ENCODE results near the gene CD74. TPM values are rescaled to one million over a fixed set of nuclear protein-coding genes. Genes with fewer than 3 reads are reported as not detected.

CD74 gene
- total RNA-seq, 4 donors from 2014 or later: 91.0 to 1,037 (median 261) TPM

DNA sequence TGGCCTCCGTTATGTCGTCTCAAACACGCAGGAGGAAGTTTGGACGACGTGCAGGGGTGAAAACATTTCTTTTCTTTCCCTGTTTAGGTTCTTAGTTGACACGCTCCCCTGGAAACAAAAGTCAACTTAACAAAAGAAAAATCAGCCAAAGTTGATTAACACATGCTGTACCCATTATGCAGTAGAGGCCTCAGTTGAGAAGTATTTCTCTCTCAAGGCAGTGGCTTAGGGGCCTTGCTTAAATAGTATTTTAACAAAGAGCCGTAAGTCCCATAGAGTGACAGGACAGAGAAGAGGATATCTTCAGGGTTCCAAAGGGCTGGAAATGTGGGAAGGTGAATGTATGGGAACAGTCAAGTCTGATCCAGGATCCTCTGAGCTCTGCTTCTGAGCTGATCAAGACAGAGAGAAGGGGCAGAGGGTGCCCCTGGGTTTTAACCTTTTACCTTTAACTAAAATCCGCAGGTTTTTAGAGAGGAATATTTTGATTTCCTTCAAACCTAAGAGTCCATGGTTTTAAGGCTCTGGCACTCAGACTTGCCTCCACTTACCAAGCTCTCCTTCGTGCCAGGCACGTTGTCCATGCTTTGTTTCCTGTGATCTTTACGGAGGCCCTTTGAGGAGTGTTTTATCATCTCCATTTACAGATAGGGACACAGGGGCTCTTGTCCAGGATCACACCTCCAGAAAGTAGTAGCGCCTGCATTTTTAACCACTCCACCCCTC lies 629 bp upstream of the CD74 start:
- Histone ChIP-seq H3K27me3 (no peaks in the 10 kb centered on the region), H3K9me3 (no peaks in the 10 kb centered on the region), H3K36me3 (no peaks in the 10 kb centered on the region), H3K4me1 (peaks cover 10 to 53% (median 27%) of the 10 kb centered on the region in 3 donors), H3K4me3 (peak overlapping the region in 3 of 4 donors; percentile 48 to 64 (median 51)), H3K27ac (peak overlapping the region; percentile 81 to 95 (median 84))
- 28 to 53% methylated on average over 11 to 12 of the region's 12 CpGs for WGBS, 2 donors
- TF ChIP-seq, protein P1, sequence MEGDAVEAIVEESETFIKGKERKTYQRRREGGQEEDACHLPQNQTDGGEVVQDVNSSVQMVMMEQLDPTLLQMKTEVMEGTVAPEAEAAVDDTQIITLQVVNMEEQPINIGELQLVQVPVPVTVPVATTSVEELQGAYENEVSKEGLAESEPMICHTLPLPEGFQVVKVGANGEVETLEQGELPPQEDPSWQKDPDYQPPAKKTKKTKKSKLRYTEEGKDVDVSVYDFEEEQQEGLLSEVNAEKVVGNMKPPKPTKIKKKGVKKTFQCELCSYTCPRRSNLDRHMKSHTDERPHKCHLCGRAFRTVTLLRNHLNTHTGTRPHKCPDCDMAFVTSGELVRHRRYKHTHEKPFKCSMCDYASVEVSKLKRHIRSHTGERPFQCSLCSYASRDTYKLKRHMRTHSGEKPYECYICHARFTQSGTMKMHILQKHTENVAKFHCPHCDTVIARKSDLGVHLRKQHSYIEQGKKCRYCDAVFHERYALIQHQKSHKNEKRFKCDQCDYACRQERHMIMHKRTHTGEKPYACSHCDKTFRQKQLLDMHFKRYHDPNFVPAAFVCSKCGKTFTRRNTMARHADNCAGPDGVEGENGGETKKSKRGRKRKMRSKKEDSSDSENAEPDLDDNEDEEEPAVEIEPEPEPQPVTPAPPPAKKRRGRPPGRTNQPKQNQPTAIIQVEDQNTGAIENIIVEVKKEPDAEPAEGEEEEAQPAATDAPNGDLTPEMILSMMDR (IDR thresholded peaks at IDR 0.05): no peak
- TF ChIP-seq POLR2A (IDR thresholded peaks at IDR 0.05): no peak
- DNase-seq: no peak
- intact Hi-C loops (cut with DNase I): no loop called here

DNA sequence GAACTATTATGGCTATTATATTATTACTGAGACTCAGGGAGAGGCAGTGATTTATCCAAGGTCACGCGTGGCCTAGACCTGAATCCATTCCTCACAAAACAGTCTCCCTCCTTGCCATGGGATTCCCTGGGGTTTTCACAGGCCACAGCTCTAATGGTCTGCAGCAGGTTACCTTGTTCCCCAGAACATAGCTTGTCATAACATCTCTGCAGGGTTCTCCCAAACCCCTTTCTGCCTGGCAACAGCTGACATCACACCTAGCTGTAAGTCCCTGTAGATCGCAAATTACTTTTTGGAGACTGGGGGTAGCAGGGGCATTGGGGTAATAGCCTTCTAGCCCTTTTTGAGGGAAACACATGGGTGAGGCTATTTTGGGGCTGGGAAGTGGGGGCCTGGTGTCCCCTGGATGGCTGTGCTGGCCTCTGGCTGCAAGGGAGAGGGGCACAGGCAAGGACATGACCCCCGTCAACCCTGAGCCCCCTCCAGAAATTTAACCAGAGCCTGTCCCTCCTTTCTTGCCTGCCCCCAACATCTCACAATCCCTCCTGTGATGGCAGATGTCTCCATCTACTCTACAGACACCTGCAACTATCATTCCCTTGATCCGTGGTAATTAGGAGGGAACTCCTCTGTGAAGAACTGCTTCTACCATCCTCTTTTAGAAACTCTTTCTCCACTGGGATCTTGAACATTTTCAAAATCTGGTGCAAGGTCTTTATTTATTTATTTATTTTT lies 1.3 kb downstream of the CD74 start:
- no peak for DNase-seq
- Histone ChIP-seq H3K4me3 (peak overlapping the region; percentile 42 to 64 (median 50)), H3K27me3 (no peaks in the 10 kb centered on the region), H3K4me1 (peaks cover 16 to 69% (median 38%) of the 10 kb centered on the region in 3 donors), H3K27ac (peak overlapping the region; percentile 81 to 95 (median 84)), H3K9me3 (no peaks in the 10 kb centered on the region), H3K36me3 (peaks cover 0 to 8% (median under 1%) of the 10 kb centered on the region in 3 donors)
- 40 to 67% methylated on average over 5 of the region's 5 CpGs for WGBS, 2 donors
- intact Hi-C loops (cut with DNase I): no loop called here
- TF ChIP-seq, protein P1 (IDR thresholded peaks at IDR 0.05): no peak
- TF ChIP-seq POLR2A (IDR thresholded peaks at IDR 0.05): peak in 1 of 4 donors; percentile 32

DNA sequence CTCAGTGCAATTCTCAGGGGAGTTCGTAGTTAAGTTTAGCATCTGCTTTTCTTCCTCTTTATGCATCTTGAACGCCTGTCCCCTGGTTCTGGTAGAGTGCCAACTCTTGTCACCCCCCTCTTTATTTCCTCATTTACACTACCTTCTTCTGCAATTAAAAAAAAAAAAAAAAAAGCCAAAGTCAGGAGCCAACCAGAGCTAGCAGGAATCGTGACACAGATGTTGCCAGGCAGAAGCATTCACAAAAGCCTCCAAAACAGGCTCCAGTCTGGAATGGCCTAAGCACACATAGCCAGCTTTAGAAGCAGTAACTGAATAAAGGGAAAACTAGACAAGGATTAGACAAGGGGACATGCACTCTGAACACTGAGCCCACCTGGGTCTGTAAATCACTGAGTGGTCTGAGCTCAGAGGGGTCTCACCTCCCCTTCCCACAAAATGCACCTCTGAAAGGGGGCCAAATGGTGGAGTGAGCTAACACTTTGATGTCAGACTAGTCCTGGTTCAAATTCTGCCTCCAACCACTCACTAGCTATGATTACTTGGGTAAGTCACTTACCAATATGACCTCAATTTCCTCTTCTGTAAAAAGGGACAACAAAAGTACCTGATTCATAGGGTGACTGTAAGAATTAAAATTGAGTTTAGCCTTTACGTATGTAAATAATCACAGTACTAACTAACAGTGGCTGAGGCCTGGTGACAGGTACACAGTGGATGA lies 2.0 kb downstream of the CD74 start:
- Histone ChIP-seq H3K27me3 (no peaks in the 10 kb centered on the region), H3K36me3 (peaks cover 0 to 16% (median 8%) of the 10 kb centered on the region in 3 donors), H3K4me1 (peaks cover 16 to 71% (median 38%) of the 10 kb centered on the region in 3 donors), H3K4me3 (peak overlapping the region; percentile 42 to 64 (median 50)), H3K27ac (peak overlapping the region; percentile 81 to 95 (median 84)), H3K9me3 (no peaks in the 10 kb centered on the region)
- intact Hi-C loops (cut with DNase I): no loop called here
- TF ChIP-seq, protein P1 (IDR thresholded peaks at IDR 0.05): no peak
- TF ChIP-seq POLR2A (IDR thresholded peaks at IDR 0.05): peak in 2 of 4 donors; percentile 22 to 33
- 9 to 20% methylated on average over 4 of the region's 4 CpGs for WGBS, 2 donors
- no peak for DNase-seq

DNA sequence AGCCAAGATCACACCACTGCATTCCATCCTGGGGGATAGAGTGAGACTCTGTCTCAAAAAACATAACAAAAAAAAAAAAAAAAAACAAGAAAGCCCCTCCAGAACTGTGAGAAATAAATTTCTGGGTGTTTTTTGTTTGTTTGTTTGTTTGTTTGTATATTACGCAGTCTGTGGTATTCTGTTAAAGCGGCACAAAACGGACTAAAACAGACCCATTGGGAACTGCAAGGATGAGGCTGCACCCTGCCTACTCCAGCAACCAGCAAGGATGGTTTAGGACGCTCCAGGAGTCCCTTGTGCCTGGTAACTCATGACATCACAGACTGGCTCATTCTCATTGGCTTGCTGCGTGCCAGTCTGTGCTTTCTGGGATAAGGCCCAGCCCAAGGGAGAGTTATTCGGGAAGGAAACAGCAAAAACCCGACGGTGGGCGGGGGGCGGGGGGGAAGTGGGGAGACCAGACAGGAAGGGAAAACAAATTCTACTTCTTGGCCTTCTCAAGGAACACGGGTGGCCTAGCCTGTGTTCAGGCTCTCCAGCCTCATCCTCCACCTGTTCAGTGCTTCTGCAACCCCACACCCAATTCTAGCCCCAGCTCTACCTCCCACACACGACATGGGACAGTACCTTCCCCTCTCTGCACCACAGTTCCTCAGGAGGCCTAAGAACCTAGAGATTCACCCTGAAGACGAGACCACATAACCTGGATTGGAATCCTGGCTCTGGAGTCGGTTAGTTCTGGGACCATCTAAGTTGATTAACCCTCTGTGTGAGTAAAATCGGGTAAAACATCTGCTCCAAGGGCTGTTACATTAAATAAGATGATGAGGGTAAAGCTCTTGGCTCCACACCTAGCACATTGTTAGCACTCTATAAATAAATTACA lies 2.8 kb downstream of the CD74 start:
- peak overlapping the region; percentile 5 to 64 (median 50) for H3K4me3 ChIP-seq
- no peak for DNase-seq

More for the DNA sequence above, 2.8 kb downstream of the CD74 start:
- Histone ChIP-seq H3K27ac (peak overlapping the region; percentile 81 to 95 (median 84)), H3K9me3 (no peaks in the 10 kb centered on the region), H3K27me3 (no peaks in the 10 kb centered on the region), H3K36me3 (peaks cover 3 to 24% (median 15%) of the 10 kb centered on the region in 3 donors), H3K4me1 (peaks cover 16 to 71% (median 38%) of the 10 kb centered on the region in 3 donors)
- TF ChIP-seq, protein P1 (IDR thresholded peaks at IDR 0.05): no peak
- TF ChIP-seq POLR2A (IDR thresholded peaks at IDR 0.05): peak in 2 of 4 donors; percentile 6 to 59
- intact Hi-C loops (cut with DNase I): no loop called here
- WGBS, 2 donors: 1 to 4% methylated on average over 12 to 14 of the region's 15 CpGs

Measured in esophagus squamous epithelium (tissue), 5 donors.